Fibroblast of lung (primary cell): Measurements from ENCODE around the gene CNTN3. TPM values are rescaled to one million over a fixed set of nuclear protein-coding genes. Genes with fewer than 3 reads are reported as not detected.
A peak's percentile ranks its signal among the peaks of the same experiment; 100 is the strongest.

Source experiments
- DNase-seq, 2 donors: peaks; one replicate each; pipeline versions ENCODE4 v3.0.0 to v3.0.0-alpha.2; 2010; ENCODE audit warnings: low read depth in 2 of 2
- H2AFZ ChIP-seq: 2 replicates; pipeline ENCODE4 v1.5.1; 2012; ENCODE audit warnings: low read length, control low read depth, inconsistent platforms
- H3K27ac ChIP-seq: 2 replicates; pipeline ENCODE4 v1.5.1; 2011; ENCODE audit warnings: low read length, control low read depth; ENCODE audit not compliant: insufficient read depth
- H3K27me3 ChIP-seq: 2 replicates; pipeline ENCODE4 v1.5.1; 2011; ENCODE audit warnings: mild to moderate bottlenecking, low read length; ENCODE audit not compliant: control insufficient read depth, insufficient read depth
- H3K36me3 ChIP-seq: 2 replicates; pipeline ENCODE4 v1.5.1; 2011; ENCODE audit warnings: low read length; ENCODE audit not compliant: control insufficient read depth, insufficient read depth
- H3K4me1 ChIP-seq: 2 replicates; pipeline ENCODE4 v1.5.1; 2011; ENCODE audit warnings: low read length; ENCODE audit not compliant: control insufficient read depth, insufficient read depth; ENCODE audit errors: extremely low read depth
- H3K4me2 ChIP-seq: 2 replicates; pipeline ENCODE4 v1.5.1; 2011; ENCODE audit warnings: low read length, control low read depth; ENCODE audit not compliant: insufficient read depth; ENCODE audit errors: extremely low read depth
- H3K4me3 ChIP-seq, 4 experiments: fragments of 200-600 bp in 1 of 4; sonication (generic) in 1 of 4; replicated peaks in 1 of 4; 2 replicates each; pipeline ENCODE4 v1.5.1; 2011 to 2016; ENCODE audit warnings: low read length in 4 of 4, low read depth in 3 of 4, mild to moderate bottlenecking in 3 of 4, control low read depth in 2 of 4, inconsistent platforms in 1 of 4, mixed read lengths in 1 of 4; ENCODE audit not compliant: insufficient read depth in 1 of 4; ENCODE audit errors: control extremely low read depth in 1 of 4
- H3K79me2 ChIP-seq: 2 replicates; pipeline ENCODE4 v1.5.1; 2012; ENCODE audit warnings: mild to moderate bottlenecking, low read length, inconsistent platforms; ENCODE audit not compliant: control insufficient read depth, insufficient read depth
- H3K9ac ChIP-seq: 2 replicates; pipeline ENCODE4 v1.5.1; 2011; ENCODE audit warnings: mild to moderate bottlenecking, low read length, control low read depth; ENCODE audit not compliant: insufficient read depth
- H3K9me3 ChIP-seq: 2 replicates; pipeline ENCODE4 v1.5.1; 2012; ENCODE audit warnings: low read depth, low read length; ENCODE audit not compliant: control insufficient read depth, insufficient read depth
- H4K20me1 ChIP-seq: 2 replicates; pipeline ENCODE4 v1.5.1; 2011; ENCODE audit warnings: low read length; ENCODE audit not compliant: control insufficient read depth, insufficient read depth; ENCODE audit errors: extremely low read depth
- CTCF ChIP-seq, 2 donors: IDR thresholded peaks in 1 of 2; conservative IDR thresholded peaks in 1 of 2; 1 replicate in 1 of 2; 2 replicates in 1 of 2; pipeline ENCODE4 v1.5.1; 2011 to 2012; ENCODE audit warnings: low read length in 2 of 2, control low read depth in 1 of 2, inconsistent platforms in 1 of 2, low read depth in 1 of 2, mild to moderate bottlenecking in 1 of 2
- EZH2 ChIP-seq: IDR thresholded peaks from 2 replicates; pipeline ENCODE4 v1.5.1; 2012; ENCODE audit warnings: low read length, control low read depth, mild to moderate bottlenecking; ENCODE audit errors: missing control alignments
- polyA plus RNA-seq, 2 donors: library from polyadenylated mRNA; depleted of rRNA in 1 of 2; stranded (reverse) in 1 of 2; unstranded in 1 of 2; fragments of >200 nt; gene quantifications; 2 replicates each; pipeline ENCODE4 v1.2.1, GENCODE V29; 2011 to 2012; ENCODE audit warnings: missing spikeins in 1 of 2
- total RNA-seq: library from RNA; depleted of rRNA; stranded (reverse); fragments of >200 nt; gene quantifications from 2 replicates; pipeline ENCODE4 v1.2.1, GENCODE V29; 2014

Gene CNTN3
- total and polyA plus RNA-seq, 2 donors (not counting 1 experiment from before 2014, with no cell fraction given) = 3.2 to 8.3 TPM

- no peaks in the 10 kb centered on the region for H3K4me1 ChIP-seq
- H3K27ac ChIP-seq = no peak overlapping the region
- TF ChIP-seq EZH2 (no peak), CTCF (conservative IDR thresholded peaks at IDR 0.05 in 1 of 2, IDR thresholded peaks at IDR 0.05 in 1 of 2; ENCODE audit: low read depth in 1 of 2, low read length in 2 of 2) (no peak)
- H3K9me3 ChIP-seq = no peaks in the 10 kb centered on the region
- no peak overlapping the region for H3K9ac ChIP-seq
- no peak overlapping the region for H3K4me3 ChIP-seq
- no peaks in the 10 kb centered on the region for H3K27me3 ChIP-seq
- H4K20me1 ChIP-seq = no peaks in the 10 kb centered on the region
- no peak overlapping the region for H3K4me2 ChIP-seq
- no peaks in the 10 kb centered on the region for H3K79me2 ChIP-seq
- DNase-seq = no peak
- no peak overlapping the region for H2AFZ ChIP-seq
- no peaks in the 10 kb centered on the region for H3K36me3 ChIP-seq
Observed at GRCh38 chr3:74626011-74626410, 11.6 kb upstream of the CNTN3 start.

GRCh38 chr3:74624301-74624700 lies 9.8 kb upstream of the CNTN3 start:
- Histone ChIP-seq H4K20me1 (no peaks in the 10 kb centered on the region), H3K9me3 (no peaks in the 10 kb centered on the region), H3K4me3 (no peak overlapping the region), H3K4me1 (no peaks in the 10 kb centered on the region), H3K4me2 (no peak overlapping the region), H3K36me3 (no peaks in the 10 kb centered on the region), H3K9ac (no peak overlapping the region), H3K27ac (no peak overlapping the region), H3K27me3 (no peaks in the 10 kb centered on the region), H3K79me2 (no peaks in the 10 kb centered on the region), H2AFZ (no peak overlapping the region)
- DNase-seq = peak in 1 of 2 donors; percentile 67
- TF ChIP-seq CTCF (conservative IDR thresholded peaks at IDR 0.05 in 1 of 2, IDR thresholded peaks at IDR 0.05 in 1 of 2; ENCODE audit: low read depth in 1 of 2, low read length in 2 of 2) (no peak), EZH2 (no peak)

- Histone ChIP-seq H3K4me2 (no peak overlapping the region), H3K36me3 (no peaks in the 10 kb centered on the region), H3K27ac (no peak overlapping the region), H3K79me2 (no peaks in the 10 kb centered on the region), H4K20me1 (no peaks in the 10 kb centered on the region), H3K4me3 (no peak overlapping the region), H3K9me3 (no peaks in the 10 kb centered on the region), H2AFZ (no peak overlapping the region), H3K9ac (no peak overlapping the region), H3K27me3 (no peaks in the 10 kb centered on the region), H3K4me1 (no peaks in the 10 kb centered on the region)
- DNase-seq = no peak
- no peak for TF ChIP-seq EZH2
- TF ChIP-seq CTCF (conservative IDR thresholded peaks at IDR 0.05 in 1 of 2, IDR thresholded peaks at IDR 0.05 in 1 of 2; ENCODE audit: low read depth in 1 of 2, low read length in 2 of 2) = no peak
Observed at GRCh38 chr3:74623261-74623836, 8.9 kb upstream of the CNTN3 start.
